Muscle layer of colon (tissue), 2 donors: ENCODE results near the gene CCDC171.

Source experiments
- H3K27ac ChIP-seq: one replicate; pipeline ENCODE4 v1.7.0; 2013; ENCODE audit warnings: low read depth, mild to moderate bottlenecking, low read length, moderate library complexity
- H3K27me3 ChIP-seq, 2 donors: one replicate each; pipeline ENCODE4 v1.7.0; 2013; ENCODE audit warnings: low read length in 2 of 2, mild to moderate bottlenecking in 2 of 2; ENCODE audit not compliant: insufficient read depth in 2 of 2, control insufficient read depth in 1 of 2
- H3K36me3 ChIP-seq: one replicate; pipeline ENCODE4 v1.7.0; 2013; ENCODE audit warnings: mild to moderate bottlenecking, low read length; ENCODE audit not compliant: insufficient read depth
- H3K4me1 ChIP-seq: one replicate; pipeline ENCODE4 v1.7.0; 2013; ENCODE audit warnings: mild to moderate bottlenecking, low read length; ENCODE audit not compliant: insufficient read depth
- H3K4me3 ChIP-seq, 2 donors: one replicate each; pipeline ENCODE4 v1.7.0; 2013; ENCODE audit warnings: low read length in 2 of 2, low read depth in 1 of 2, mild to moderate bottlenecking in 1 of 2, moderate library complexity in 1 of 2
- H3K9ac ChIP-seq: one replicate; pipeline ENCODE4 v1.7.0; 2013; ENCODE audit warnings: low read length
- H3K9me3 ChIP-seq: one replicate; pipeline ENCODE4 v1.7.0; 2013; ENCODE audit warnings: mild to moderate bottlenecking, low read length
- donor health status: abdominal sarcoma.
- donor health status: Adenocarcinoma of cecum.

The CCDC171 gene

DNA sequence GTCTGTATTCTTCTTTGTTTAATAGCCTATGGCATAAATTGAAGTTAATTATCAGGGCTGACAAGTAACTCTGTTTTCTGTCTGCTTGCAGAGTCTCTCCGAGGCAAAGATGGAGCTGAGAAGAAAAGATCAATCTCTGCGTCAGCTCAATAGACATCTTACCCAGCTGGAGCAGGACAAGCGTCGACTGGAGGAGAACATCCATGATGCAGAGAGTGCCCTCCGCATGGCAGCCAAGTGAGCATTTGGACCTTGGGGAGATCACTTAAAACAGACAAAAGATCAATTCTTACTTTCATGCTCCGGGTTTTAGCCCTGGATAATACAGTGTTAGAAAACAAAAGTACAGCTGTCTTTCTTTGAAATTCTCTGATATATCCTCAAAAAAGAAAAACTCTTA is 293.8 kb downstream of the CCDC171 start:
- Histone ChIP-seq H3K9ac (no peak overlapping the region), H3K27me3 (no peaks in the 10 kb centered on the region), H3K27ac (no peak overlapping the region), H3K4me1 (no peaks in the 10 kb centered on the region), H3K4me3 (no peak overlapping the region), H3K9me3 (no peaks in the 10 kb centered on the region), H3K36me3 (no peaks in the 10 kb centered on the region)

DNA sequence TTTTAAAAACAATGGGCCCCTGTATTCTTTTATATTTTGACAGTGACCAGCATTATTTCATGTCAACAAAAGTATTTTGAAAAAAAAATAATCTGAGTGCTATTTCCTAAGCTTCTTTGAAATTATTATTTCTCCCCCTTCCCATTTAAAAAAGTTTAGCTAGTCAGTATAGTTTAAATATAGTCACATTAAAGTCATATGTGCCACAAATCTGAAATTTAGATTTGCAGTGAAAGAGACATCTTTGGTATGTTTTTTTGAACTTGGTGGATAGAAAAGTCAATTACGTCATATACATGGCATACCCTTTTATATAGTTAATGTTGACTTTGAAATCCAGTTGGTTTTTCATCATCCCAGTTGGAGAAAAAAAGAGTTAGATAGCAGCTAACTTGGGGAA is 297.0 kb downstream of the CCDC171 start:
- Histone ChIP-seq H3K27me3 (no peaks in the 10 kb centered on the region), H3K36me3 (no peaks in the 10 kb centered on the region), H3K4me3 (no peak overlapping the region), H3K9me3 (no peaks in the 10 kb centered on the region), H3K9ac (no peak overlapping the region), H3K27ac (no peak overlapping the region), H3K4me1 (no peaks in the 10 kb centered on the region)

DNA sequence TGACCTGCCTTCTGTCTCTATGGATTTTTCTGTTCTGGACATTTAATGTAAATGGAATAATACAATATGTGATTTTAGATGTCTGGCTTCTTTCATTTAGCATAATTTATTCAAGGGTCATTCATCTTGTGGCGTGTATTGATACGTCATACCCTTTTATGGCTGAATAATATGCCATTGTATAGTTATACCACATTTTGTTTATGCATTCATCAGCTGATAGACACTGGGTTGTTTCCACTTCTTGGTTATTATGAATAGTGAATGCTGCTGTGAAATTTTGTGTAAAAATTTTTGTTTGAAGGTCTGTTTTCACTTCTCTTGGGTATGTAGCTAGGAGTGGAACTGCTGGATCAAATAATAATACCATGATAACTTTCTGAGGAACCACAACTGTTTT is 298.9 kb downstream of the CCDC171 start:
- Histone ChIP-seq H3K9me3 (no peaks in the 10 kb centered on the region), H3K36me3 (no peaks in the 10 kb centered on the region), H3K4me1 (no peaks in the 10 kb centered on the region), H3K27me3 (no peaks in the 10 kb centered on the region), H3K27ac (no peak overlapping the region), H3K4me3 (no peak overlapping the region), H3K9ac (no peak overlapping the region)

DNA sequence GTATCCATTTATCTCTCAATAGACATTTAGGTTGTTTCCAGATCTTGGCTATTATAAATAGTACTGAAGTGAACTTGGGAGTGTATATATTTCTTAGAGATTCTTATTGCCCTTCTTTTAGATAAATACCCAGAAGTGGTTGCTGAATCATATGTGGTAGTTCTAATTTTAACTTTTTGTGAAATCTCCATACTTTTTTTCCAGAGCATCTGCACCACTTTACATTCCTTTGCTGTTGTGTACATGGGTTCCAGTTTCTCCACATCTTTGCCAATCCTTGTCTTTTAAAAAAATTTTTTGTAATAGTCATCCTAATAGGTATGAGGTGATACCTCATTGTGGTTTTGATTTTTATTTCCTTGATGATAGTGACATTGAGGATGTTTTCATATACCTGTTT is 303.7 kb downstream of the CCDC171 start:
- no peak overlapping the region for H3K4me3 ChIP-seq
- H3K4me1 ChIP-seq: no peaks in the 10 kb centered on the region
- no peak overlapping the region for H3K9ac ChIP-seq
- H3K27ac ChIP-seq: no peak overlapping the region
- no peaks in the 10 kb centered on the region for H3K27me3 ChIP-seq
- H3K36me3 ChIP-seq: no peaks in the 10 kb centered on the region
- no peaks in the 10 kb centered on the region for H3K9me3 ChIP-seq

DNA sequence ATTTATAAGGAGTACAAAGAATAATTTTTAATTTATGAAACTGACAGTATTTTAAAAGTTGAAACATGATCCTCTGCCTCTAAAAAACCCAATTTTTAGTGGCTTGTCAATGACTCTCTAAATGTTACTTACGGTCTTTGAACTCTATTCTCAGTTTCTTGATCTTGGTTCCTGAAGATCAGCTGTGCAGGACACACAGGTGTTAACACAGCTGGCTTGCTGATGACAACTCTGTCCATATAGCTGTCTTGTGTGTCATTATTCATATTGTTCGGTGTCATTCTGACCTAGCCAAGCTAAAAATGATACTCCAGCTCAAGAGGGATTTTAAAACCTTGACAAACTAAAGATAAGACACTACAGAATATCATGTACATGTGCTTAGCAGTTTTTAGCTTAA is 314.5 kb downstream of the CCDC171 start:
- Histone ChIP-seq H3K4me1 (no peaks in the 10 kb centered on the region), H3K36me3 (no peaks in the 10 kb centered on the region), H3K9ac (no peak overlapping the region)

DNA sequence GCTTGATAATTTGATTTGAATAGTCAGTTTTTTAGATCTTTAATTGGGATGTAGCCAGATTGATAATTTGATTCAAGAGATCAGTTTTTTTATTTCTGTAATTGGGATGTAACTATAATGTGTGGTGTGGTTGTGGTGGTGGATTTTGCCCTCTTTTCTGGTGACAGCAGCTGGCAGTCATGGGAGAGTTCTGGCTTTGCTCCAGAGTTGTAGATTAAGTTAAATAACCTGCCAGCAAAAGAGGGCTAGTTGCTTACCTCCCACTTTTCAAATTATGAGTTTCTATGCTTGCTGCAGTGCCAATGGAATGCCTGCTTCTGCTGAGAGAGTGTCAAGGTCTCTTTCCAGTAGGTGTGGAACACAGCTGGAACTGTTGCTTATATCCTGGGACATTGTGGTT is 315.1 kb downstream of the CCDC171 start:
- no peaks in the 10 kb centered on the region for H3K36me3 ChIP-seq
- H3K27me3 ChIP-seq: no peaks in the 10 kb centered on the region
- H3K27ac ChIP-seq: no peak overlapping the region
- H3K4me1 ChIP-seq: no peaks in the 10 kb centered on the region
- H3K9me3 ChIP-seq: no peaks in the 10 kb centered on the region
- no peak overlapping the region for H3K9ac ChIP-seq
- H3K4me3 ChIP-seq: no peak overlapping the region

More for the DNA sequence above, 314.5 kb downstream of the CCDC171 start:
- Histone ChIP-seq H3K4me3 (no peak overlapping the region), H3K27ac (no peak overlapping the region), H3K27me3 (no peaks in the 10 kb centered on the region), H3K9me3 (no peaks in the 10 kb centered on the region)

DNA sequence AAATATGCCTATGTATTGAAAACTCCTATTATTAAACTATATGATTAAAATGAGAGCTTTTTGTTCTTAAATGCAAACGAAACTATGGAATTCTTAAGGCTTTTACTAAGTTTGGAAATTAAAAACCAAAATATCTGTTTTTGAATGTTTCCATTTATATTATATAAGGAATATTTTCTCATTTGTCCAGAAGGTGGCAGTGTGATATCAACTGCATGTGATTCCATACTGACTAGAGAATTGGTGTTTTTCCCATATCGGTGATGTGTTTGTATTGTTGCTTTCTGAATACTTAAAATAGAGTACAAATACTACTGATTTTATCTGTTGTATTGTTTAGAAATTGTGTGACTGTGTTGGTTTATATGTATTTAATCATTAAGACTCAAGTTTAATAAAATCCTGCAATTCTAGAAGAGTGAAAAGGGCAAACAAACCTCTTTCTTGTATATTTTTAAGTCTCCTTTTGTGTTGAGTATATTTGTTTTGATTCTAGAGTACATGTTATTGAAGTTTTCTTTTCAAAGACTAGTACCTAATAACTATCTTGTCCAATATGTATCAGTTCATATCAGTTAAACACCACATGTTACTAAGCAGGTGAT is 320.8 kb downstream of the CCDC171 start:
- no peak overlapping the region for H3K9ac ChIP-seq

DNA sequence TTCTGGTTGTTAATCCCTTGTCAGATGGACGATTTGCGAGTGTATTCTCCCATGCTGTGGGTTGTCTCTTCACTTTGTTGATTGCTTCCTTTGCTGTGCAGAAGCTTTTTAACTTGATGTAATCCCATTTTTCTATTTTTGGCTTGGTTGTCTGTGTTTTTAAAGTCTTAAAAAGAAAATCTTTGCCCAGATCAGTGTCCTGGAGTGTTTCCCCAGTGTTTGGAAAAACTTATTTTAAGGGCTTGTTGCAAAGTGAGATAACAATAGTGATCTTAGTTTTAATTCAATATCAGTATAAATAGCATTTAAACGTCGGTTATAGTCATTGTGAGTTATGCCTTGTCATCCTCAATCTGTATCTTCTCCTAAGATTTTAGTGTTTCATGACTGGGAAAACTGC is 329.5 kb downstream of the CCDC171 start:
- Histone ChIP-seq H3K27ac (no peak overlapping the region), H3K4me1 (no peaks in the 10 kb centered on the region), H3K4me3 (no peak overlapping the region), H3K9ac (no peak overlapping the region), H3K9me3 (no peaks in the 10 kb centered on the region), H3K27me3 (no peaks in the 10 kb centered on the region), H3K36me3 (no peaks in the 10 kb centered on the region)

More for the DNA sequence above, 320.8 kb downstream of the CCDC171 start:
- Histone ChIP-seq H3K27me3 (no peaks in the 10 kb centered on the region), H3K27ac (no peak overlapping the region), H3K4me1 (no peaks in the 10 kb centered on the region), H3K9me3 (no peaks in the 10 kb centered on the region), H3K4me3 (no peak overlapping the region), H3K36me3 (no peaks in the 10 kb centered on the region)

DNA sequence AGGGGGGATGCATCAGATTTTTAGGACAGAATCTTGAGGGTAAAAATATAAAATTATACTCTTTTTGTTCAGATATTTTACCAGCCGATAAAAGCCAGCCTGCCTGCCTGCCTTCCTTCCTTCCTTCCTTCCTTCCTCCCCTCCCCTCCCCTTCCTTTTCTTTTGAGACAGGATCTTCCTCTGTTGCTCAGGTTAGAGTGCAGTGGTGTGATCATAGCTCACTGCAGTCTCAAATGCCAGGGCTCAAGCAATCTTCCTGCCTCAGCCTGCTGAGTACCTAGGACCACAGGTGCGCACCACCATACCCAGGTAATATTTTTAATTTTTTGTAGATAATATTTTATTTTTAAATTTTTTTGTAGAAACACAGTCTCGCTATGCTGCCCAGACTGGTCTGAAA is 330.0 kb downstream of the CCDC171 start:
- Histone ChIP-seq H3K9ac (no peak overlapping the region), H3K27ac (no peak overlapping the region), H3K36me3 (no peaks in the 10 kb centered on the region), H3K4me1 (no peaks in the 10 kb centered on the region), H3K4me3 (no peak overlapping the region), H3K9me3 (no peaks in the 10 kb centered on the region), H3K27me3 (no peaks in the 10 kb centered on the region)

DNA sequence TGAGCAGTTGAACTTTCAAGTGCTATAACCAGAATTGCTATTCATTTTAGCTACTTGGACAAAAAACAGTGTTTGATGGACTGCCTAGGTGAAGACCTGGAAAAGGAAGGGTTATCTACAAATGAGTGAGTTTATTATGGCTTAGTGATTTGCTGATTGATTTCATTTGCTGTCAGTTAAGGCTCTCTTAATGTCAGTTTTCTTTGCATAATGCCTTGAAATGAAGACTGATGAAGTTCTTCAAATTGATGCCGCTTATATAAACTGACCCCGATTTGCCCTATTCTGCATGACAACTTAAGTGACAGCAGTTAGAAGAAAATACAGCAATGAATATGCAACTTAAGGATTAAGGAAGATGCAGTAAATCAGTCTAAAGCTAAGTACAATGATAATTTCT is 332.6 kb downstream of the CCDC171 start:
- H3K36me3 ChIP-seq: no peaks in the 10 kb centered on the region
- no peak overlapping the region for H3K9ac ChIP-seq
- no peaks in the 10 kb centered on the region for H3K27me3 ChIP-seq
- no peak overlapping the region for H3K27ac ChIP-seq
- no peaks in the 10 kb centered on the region for H3K9me3 ChIP-seq
- no peaks in the 10 kb centered on the region for H3K4me1 ChIP-seq
- H3K4me3 ChIP-seq: no peak overlapping the region

DNA sequence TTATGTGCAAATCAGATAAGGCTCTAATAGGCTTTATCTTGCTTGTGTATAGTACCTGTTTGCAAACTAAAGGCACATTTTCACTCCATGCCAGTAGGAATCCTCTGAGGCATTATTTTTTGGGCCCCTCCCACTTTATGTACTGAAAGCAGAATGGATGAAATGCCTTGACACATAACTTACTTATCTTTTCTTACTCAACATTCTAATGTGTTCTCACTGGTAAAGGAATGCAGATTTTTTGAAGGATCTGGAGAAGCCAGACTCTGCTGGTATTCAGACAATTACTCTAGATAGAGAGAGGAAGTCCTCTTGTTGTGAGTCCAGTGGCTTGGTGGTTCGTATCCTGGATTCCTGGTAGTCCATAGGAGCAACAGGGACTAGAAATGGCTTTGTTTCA is 336.7 kb downstream of the CCDC171 start:
- no peak overlapping the region for H3K27ac ChIP-seq
- no peaks in the 10 kb centered on the region for H3K36me3 ChIP-seq
- H3K4me3 ChIP-seq: no peak overlapping the region
- H3K9me3 ChIP-seq: no peaks in the 10 kb centered on the region
- H3K27me3 ChIP-seq: no peaks in the 10 kb centered on the region
- H3K9ac ChIP-seq: no peak overlapping the region
- no peaks in the 10 kb centered on the region for H3K4me1 ChIP-seq

DNA sequence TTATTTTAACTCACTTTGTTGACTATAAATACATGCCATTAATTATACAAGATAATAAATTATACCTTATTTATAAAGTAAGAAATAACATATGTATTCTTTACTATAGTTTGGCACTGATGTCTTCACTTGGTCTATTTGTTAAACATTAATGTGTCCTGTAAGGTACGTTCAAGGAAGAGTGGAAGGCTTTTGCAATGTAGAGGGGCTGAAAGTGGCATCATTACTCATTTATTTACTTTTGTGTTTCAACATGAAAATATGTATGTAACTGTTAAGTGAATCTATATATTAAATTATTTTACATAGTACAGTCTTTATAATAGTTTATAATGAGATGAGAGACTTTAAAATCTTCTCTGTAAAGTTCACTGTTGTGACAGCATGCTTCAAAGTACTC is 348.7 kb downstream of the CCDC171 start:
- Histone ChIP-seq H3K36me3 (no peaks in the 10 kb centered on the region), H3K9me3 (no peaks in the 10 kb centered on the region), H3K27me3 (no peaks in the 10 kb centered on the region), H3K27ac (no peak overlapping the region), H3K9ac (no peak overlapping the region), H3K4me3 (no peak overlapping the region), H3K4me1 (no peaks in the 10 kb centered on the region)
